Calu3 (cell line): ENCODE results near the gene EYA2. TPM values are rescaled to one million over a fixed set of nuclear protein-coding genes. Genes with fewer than 3 reads are reported as not detected.
"Not testable (repeated sequence)": the region's sequence is repeated elsewhere in the genome, so short reads cannot be mapped to it uniquely, and the experiment has no call there.

Source experiments
- BruUV-seq: library from RNA; stranded (reverse); fragments of 400-500 nt; replicated peaks from 2 replicates; lab custom pipeline; 2021; lab: Mats Ljungman, UMichigan
- CTCF ChIA-PET: fragments of 300-600 bp; sonication (Branson Sonifier 250); formaldehyde crosslinking; loops from one replicate; lab custom pipeline; 2022; ENCODE audit warnings: antibody characterized with exemption; lab: Charles Lee
- DNase-seq: peaks from one replicate; pipeline ENCODE4 v3.0.0; 2022
- H3K27ac Mint-ChIP-seq: one replicate; pipeline ENCODE4 v1.8.0; 2022; ENCODE audit warnings: mixed read lengths; ENCODE audit not compliant: unreplicated experiment
- H3K27me3 Mint-ChIP-seq: one replicate; pipeline ENCODE4 v1.8.0; 2022; ENCODE audit warnings: mixed read lengths; ENCODE audit not compliant: unreplicated experiment
- H3K36me3 Mint-ChIP-seq: one replicate; pipeline ENCODE4 v1.8.0; 2022; ENCODE audit warnings: mild to moderate bottlenecking, moderate library complexity, mixed read lengths; ENCODE audit not compliant: insufficient read depth, unreplicated experiment
- H3K4me1 Mint-ChIP-seq: one replicate; pipeline ENCODE4 v1.8.0; 2022; ENCODE audit warnings: mild to moderate bottlenecking, low read depth, mixed read lengths; ENCODE audit not compliant: unreplicated experiment
- H3K4me3 Mint-ChIP-seq: one replicate; pipeline ENCODE4 v1.8.0; 2022; ENCODE audit warnings: mild to moderate bottlenecking, low read depth, moderate library complexity, mixed read lengths; ENCODE audit not compliant: unreplicated experiment
- H3K9me3 Mint-ChIP-seq: one replicate; pipeline ENCODE4 v1.8.0; 2022; ENCODE audit warnings: low read depth, mixed read lengths; ENCODE audit not compliant: unreplicated experiment
- CTCF ChIP-seq: fragments of 200-600 bp; IDR thresholded peaks from one replicate; pipeline ENCODE4 v1.8.0; 2022; ENCODE audit warnings: antibody characterized with exemption; ENCODE audit not compliant: unreplicated experiment
- intact Hi-C: fragments of 100-400 bp; cut with micrococcal nuclease; formaldehyde crosslinking; loops from one replicate; pipeline ENCODE4 v1.10.0; 2022; ENCODE audit not compliant: unreplicated experiment
- total RNA-seq: library from RNA; stranded (reverse); gene quantifications from 2 replicates; pipeline ENCODE4 v1.2.3, GENCODE V29; 2022

Gene EYA2
- total RNA-seq, 1 experiment from 2014 or later = 0.35 TPM

DNA sequence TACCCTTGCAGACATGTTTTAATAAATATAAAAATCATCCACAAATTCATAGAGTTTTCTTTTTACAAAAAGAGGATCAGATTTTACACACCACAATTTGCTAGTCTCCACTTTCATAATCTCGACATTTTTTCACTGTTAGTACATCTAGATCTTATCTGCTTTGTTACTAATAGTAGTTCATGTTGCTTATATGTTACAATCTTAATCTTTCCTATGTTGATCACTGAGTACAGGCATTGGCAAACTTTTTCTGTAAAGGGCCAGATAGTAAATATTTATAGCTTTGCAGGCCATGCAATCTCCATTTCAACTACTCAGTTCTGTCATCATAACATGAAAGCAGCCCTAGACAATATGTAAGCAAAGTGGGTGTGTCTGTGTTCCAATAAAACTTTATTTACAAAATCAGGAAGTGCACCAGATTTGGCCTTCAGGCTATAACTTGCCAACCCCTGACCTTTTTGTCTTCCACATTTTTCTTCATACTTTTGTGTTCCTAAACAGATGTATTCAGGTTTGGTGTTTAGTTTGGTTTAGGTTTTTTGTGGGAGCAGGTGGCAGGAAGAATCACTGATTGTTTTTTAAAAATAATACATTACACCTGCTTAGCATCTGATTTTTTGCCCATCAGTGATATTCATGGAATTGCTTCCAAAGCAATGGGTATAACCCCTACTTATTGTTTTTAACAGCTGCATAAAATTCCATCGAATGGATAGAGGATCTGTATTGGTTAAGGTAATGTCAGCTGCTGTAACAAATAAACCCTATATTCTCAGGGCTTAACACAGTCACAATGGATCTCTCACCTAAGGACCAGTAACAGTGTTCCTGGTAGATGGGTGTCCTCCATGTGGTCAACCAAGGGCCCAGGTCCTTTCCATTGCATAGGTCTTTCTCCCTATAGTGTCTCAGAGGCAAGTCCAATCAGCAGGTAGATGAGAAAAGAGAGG is 61.2 kb downstream of the EYA2 start:
- H3K4me3 Mint-ChIP-seq = no peak overlapping the region
- intact Hi-C loops = no loop called here
- peaks cover 16% of the 10 kb centered on the region for H3K27me3 Mint-ChIP-seq
- H3K36me3 Mint-ChIP-seq = no peaks in the 10 kb centered on the region
- H3K4me1 Mint-ChIP-seq = peaks cover 16% of the 10 kb centered on the region
- peaks cover 3% of the 10 kb centered on the region for H3K9me3 Mint-ChIP-seq
- CTCF ChIA-PET = interaction anchor here (0.7 kb wide), 1 partner anchor 26 kb away, joined by 6 read pairs; no protein-coding TSS in a partner anchor
- TF ChIP-seq CTCF = no peak
- no peak for DNase-seq
- no peak overlapping the region for H3K27ac Mint-ChIP-seq
- no TSS peak for BruUV-seq

DNA sequence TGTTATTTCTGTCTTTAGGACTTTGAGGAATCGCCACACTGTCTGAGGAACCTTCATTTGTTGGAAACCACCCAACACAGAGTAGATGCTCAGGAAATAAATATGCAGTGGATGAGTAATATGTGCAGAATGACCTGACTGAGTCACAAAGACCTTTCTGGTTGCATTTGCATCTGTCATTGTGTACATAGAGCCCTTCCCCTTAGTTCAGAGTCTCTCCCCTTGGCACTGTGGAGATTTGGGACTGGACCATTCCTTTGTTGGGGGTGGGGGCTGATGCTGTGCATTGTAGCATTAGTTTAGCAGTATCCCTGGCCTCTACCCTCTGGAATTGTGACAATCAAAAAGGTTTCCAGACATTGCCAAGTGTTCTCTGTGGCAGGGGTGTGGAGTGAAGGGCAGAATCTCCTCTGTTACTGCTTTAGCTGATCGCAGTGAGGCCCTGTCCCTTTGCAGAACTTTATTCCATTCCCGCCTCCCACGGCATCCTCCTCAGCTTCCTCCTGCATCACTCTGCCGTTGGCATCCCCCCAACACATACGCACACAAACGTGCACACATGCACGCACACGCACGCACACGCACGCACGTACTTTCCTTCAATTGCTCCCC is 64.5 kb downstream of the EYA2 start:
- Mint-ChIP-seq H3K36me3 (no peaks in the 10 kb centered on the region), H3K27ac (peak overlapping the region; percentile 25), H3K4me1 (peaks cover 32% of the 10 kb centered on the region), H3K4me3 (peak overlapping the region; percentile 7), H3K9me3 (peaks cover 3% of the 10 kb centered on the region), H3K27me3 (no peaks in the 10 kb centered on the region)
- no TSS peak for BruUV-seq
- CTCF ChIA-PET = no interaction called here
- intact Hi-C loops = no loop called here
- TF ChIP-seq CTCF = no peak
- DNase-seq = peak; percentile 73

- Mint-ChIP-seq H3K4me1 (peaks cover 35% of the 10 kb centered on the region), H3K27me3 (no peaks in the 10 kb centered on the region), H3K36me3 (no peaks in the 10 kb centered on the region), H3K4me3 (peak overlapping the region; percentile 7), H3K27ac (peak overlapping the region; percentile 25), H3K9me3 (peaks cover 3% of the 10 kb centered on the region)
- TF ChIP-seq CTCF = no peak
- intact Hi-C loops = no loop called here
- no TSS peak for BruUV-seq
- DNase-seq = no peak
- CTCF ChIA-PET = no interaction called here
These were observed 65.2 kb downstream of the EYA2 start for GRCh38 chr20:46959821-46960220.

GRCh38 chr20:46960536-46960935 is 65.9 kb downstream of the EYA2 start:
- no TSS peak for BruUV-seq
- intact Hi-C loops = no loop called here
- no peak for DNase-seq
- no peak overlapping the region for H3K4me3 Mint-ChIP-seq
- H3K36me3 Mint-ChIP-seq = no peaks in the 10 kb centered on the region
- H3K27me3 Mint-ChIP-seq = no peaks in the 10 kb centered on the region
- no peak for TF ChIP-seq CTCF
- H3K9me3 Mint-ChIP-seq = peaks cover 3% of the 10 kb centered on the region
- CTCF ChIA-PET = interaction anchor here (0.6 kb wide), 1 partner anchor 34 kb away, joined by 3 read pairs; no protein-coding TSS in a partner anchor
- H3K4me1 Mint-ChIP-seq = peaks cover 35% of the 10 kb centered on the region
- no peak overlapping the region for H3K27ac Mint-ChIP-seq

DNA sequence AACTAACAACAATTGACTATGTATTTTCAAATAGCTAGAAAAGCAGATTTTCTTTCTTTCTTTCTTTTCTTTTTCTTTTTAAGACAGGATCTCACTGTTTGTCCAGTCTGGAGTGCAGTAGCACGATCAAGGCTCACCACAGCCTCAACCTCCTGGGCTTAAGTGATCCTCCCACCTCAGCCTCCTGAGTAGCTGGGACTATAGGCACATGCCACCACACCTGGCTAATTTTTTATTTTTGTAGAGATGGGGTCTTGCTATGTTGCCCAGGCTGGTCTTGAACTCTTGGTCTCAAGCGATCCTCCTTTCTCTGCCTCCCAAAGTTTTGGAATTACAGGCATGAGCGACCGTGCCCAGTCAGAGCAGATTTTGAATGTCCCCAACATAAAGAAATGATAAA is 67.3 kb downstream of the EYA2 start:
- intact Hi-C loops, DNase-seq, H3K27me3 Mint-ChIP-seq, H3K27ac Mint-ChIP-seq, H3K9me3 Mint-ChIP-seq, BruUV-seq, H3K36me3 Mint-ChIP-seq, H3K4me3 Mint-ChIP-seq: not testable (repeated sequence)
- H3K4me1 Mint-ChIP-seq = peaks cover 35% of the 10 kb centered on the region
- CTCF ChIA-PET = interaction anchor here (0.8 kb wide), 1 partner anchor 17 kb away, joined by 3 read pairs; no protein-coding TSS in a partner anchor
